ENCODE results near the gene HSPA1B.
"Not testable (repeated sequence)": the region's sequence is repeated elsewhere in the genome, so short reads cannot be mapped to it uniquely, and the experiment has no call there.

GRCh38 chr6:31817929-31818511 is 9.5 kb upstream of the HSPA1B start:
- not testable (repeated sequence) for TF ChIP-seq EZH2 (IDR thresholded peaks at IDR 0.05; ENCODE audit: borderline replicate concordance, insufficient read depth, low read depth, low read length, poor library complexity, severe bottlenecking); CTCF (IDR thresholded peaks at IDR 0.05)

Measured in B cell (primary cell).